HCT116 (cell line): ENCODE results near the gene NR6A1. TPM values are rescaled to one million over a fixed set of nuclear protein-coding genes. Genes with fewer than 3 reads are reported as not detected.

Experiments
- ATAC-seq: fragments of 200-7000 bp; cut with Tn5 transposase; 2 replicates; pipeline ENCODE4 v1.9.1; 2020; ENCODE audit warnings: mild to moderate bottlenecking, moderate library complexity
- BruUV-seq: library from RNA; stranded (reverse); fragments of 400-500 nt; replicated peaks from 2 replicates; lab custom pipeline; 2021; lab: Mats Ljungman, UMichigan
- CTCF ChIA-PET: fragments of 300-600 bp; sonication (Branson Sonifier 250); formaldehyde crosslinking; loops from one replicate; lab custom pipeline; 2021; ENCODE audit warnings: antibody characterized with exemption; lab: Charles Lee
- POLR2A ChIA-PET: fragments of 300-600, 350-600 bp; sonication (Branson Sonifier 250); formaldehyde crosslinking; loops from one replicate; lab custom pipeline; 2021; ENCODE audit warnings: antibody characterized with exemption; lab: Charles Lee
- RAD21 ChIA-PET, 2 experiments: fragments of 300-600 bp; sonication (Branson Sonifier 250); formaldehyde crosslinking; loops; one replicate each; lab custom pipeline; 2023; ENCODE audit warnings: low total read pairs in 2 of 2; ENCODE audit not compliant: uncharacterized antibody in 2 of 2, unreplicated experiment in 2 of 2, low non-redundant PET in 1 of 2; lab: Charles Lee
- DNase-seq: peaks from one replicate; pipeline ENCODE4 v3.0.0-alpha.2; 2010; ENCODE audit warnings: low read depth, low spot score
- H2AFZ ChIP-seq: fragments of 200-600 bp; shearing (Covaris generic), sonication (generic); 2 replicates; pipeline ENCODE4 v1.6.1; 2017; ENCODE audit warnings: low read depth, mixed run types, mixed read lengths, antibody characterized with exemption, low read length; ENCODE audit not compliant: poor library complexity, severe bottlenecking
- H3K27ac ChIP-seq: 2 replicates; pipeline ENCODE4 v1.5.1; 2012; ENCODE audit warnings: low read depth, low read length
- H3K27me3 ChIP-seq: fragments of 200-600 bp; sonication (generic); 2 replicates; pipeline ENCODE4 v1.6.1; 2016; ENCODE audit warnings: mixed run types, low read length, mixed read lengths; ENCODE audit not compliant: insufficient read depth
- H3K36me3 ChIP-seq, 2 experiments: fragments of 200-500 bp in 1 of 2; fragments of 200-600 bp in 1 of 2; sonication (Bioruptor generic) in 1 of 2; sonication (generic) in 1 of 2; 2 replicates each; pipeline versions ENCODE4 v1.5.1 to v1.6.1; 2014 to 2016; ENCODE audit warnings: low read length in 2 of 2, inconsistent platforms in 1 of 2, mixed read lengths in 1 of 2, mixed run types in 1 of 2; ENCODE audit not compliant: insufficient read depth in 2 of 2, control insufficient read depth in 1 of 2
- H3K4me1 ChIP-seq, 2 experiments: fragments of 200-600 bp in 1 of 2; sonication (generic) in 1 of 2; 2 replicates each; pipeline versions ENCODE4 v1.5.1 to v1.6.1; 2012 to 2017; ENCODE audit warnings: low read length in 2 of 2, inconsistent platforms in 1 of 2, mild to moderate bottlenecking in 1 of 2, mixed read lengths in 1 of 2, mixed run types in 1 of 2, moderate library complexity in 1 of 2; ENCODE audit not compliant: insufficient read depth in 2 of 2, control insufficient read depth in 1 of 2
- H3K4me2 ChIP-seq: fragments of 200-600 bp; sonication (generic); 2 replicates; pipeline ENCODE4 v1.6.1; 2017; ENCODE audit warnings: mixed run types, low read length, mixed read lengths
- H3K4me3 ChIP-seq, 2 experiments: fragments of 200-600 bp in 1 of 2; sonication (generic) in 1 of 2; replicated peaks in 1 of 2; 2 replicates each; pipeline ENCODE4 v1.5.1; 2011 to 2016; ENCODE audit warnings: low read length in 2 of 2, control low read depth in 1 of 2, low read depth in 1 of 2, mild to moderate bottlenecking in 1 of 2, mixed read lengths in 1 of 2, mixed run types in 1 of 2
- H3K79me2 ChIP-seq: fragments of 200-600 bp; sonication (generic); 2 replicates; pipeline ENCODE4 v1.6.1; 2017; ENCODE audit warnings: mild to moderate bottlenecking, mixed run types, low read length, moderate library complexity, mixed read lengths; ENCODE audit not compliant: insufficient read depth
- H3K9ac ChIP-seq: fragments of 200-600 bp; sonication (generic); 2 replicates; pipeline ENCODE4 v1.6.1; 2016; ENCODE audit warnings: low read length, mixed read lengths
- H3K9me2 ChIP-seq: fragments of 200-600 bp; sonication (generic), shearing (Covaris generic); 2 replicates; pipeline ENCODE4 v1.6.1; 2017; ENCODE audit warnings: mixed run types, mild to moderate bottlenecking, moderate library complexity; ENCODE audit not compliant: insufficient read depth
- H3K9me3 ChIP-seq, 2 experiments: fragments of 200-500 bp in 1 of 2; fragments of 200-600 bp in 1 of 2; sonication (Bioruptor generic) in 1 of 2; sonication (generic) in 1 of 2; 2 replicates each; pipeline ENCODE4 v1.6.1; 2014 to 2017; ENCODE audit warnings: low read length in 2 of 2, mixed read lengths in 2 of 2, inconsistent platforms in 1 of 2, low read depth in 1 of 2, mild to moderate bottlenecking in 1 of 2, mixed run types in 1 of 2, moderate library complexity in 1 of 2; ENCODE audit not compliant: control insufficient read depth in 1 of 2, insufficient read depth in 1 of 2
- H4K20me1 ChIP-seq: fragments of 200-600 bp; sonication (generic), shearing (Covaris generic); 2 replicates; pipeline ENCODE4 v1.6.1; 2017; ENCODE audit warnings: mixed run types, mild to moderate bottlenecking, moderate library complexity; ENCODE audit not compliant: insufficient read depth
- CTCF ChIP-seq, 3 experiments: fragments of 200-600 bp in 1 of 3; sonication (generic) in 1 of 3; IDR thresholded peaks in 2 of 3; conservative IDR thresholded peaks in 1 of 3; 2 replicates each; pipeline ENCODE4 v1.5.1; 2012 to 2017; ENCODE audit warnings: low read depth in 2 of 3, low read length in 2 of 3, antibody characterized with exemption in 1 of 3, borderline replicate concordance in 1 of 3, control low read depth in 1 of 3, mild to moderate bottlenecking in 1 of 3, mixed read lengths in 1 of 3, mixed run types in 1 of 3, moderate library complexity in 1 of 3; ENCODE audit not compliant: insufficient read depth in 1 of 3
- EZH2 ChIP-seq: fragments of 200-600 bp; sonication (generic); IDR thresholded peaks from 2 replicates; pipeline ENCODE4 v1.6.1; 2017; ENCODE audit warnings: antibody characterized with exemption, mixed run types
- EZH2phosphoT487 ChIP-seq: fragments of 200-600 bp; IDR thresholded peaks from 2 replicates; pipeline ENCODE4 v1.6.1; 2018; ENCODE audit warnings: antibody characterized with exemption, borderline replicate concordance
- FOSL1 ChIP-seq: IDR thresholded peaks from 2 replicates; pipeline ENCODE4 v1.6.1; 2012; ENCODE audit warnings: low read depth
- JUND ChIP-seq: IDR thresholded peaks from 2 replicates; pipeline ENCODE4 v1.6.1; 2012
- RAD21 ChIP-seq: IDR thresholded peaks from 2 replicates; pipeline ENCODE4 v1.6.1; 2012; ENCODE audit warnings: low read depth, mild to moderate bottlenecking
- YY1 ChIP-seq: IDR thresholded peaks from 2 replicates; pipeline ENCODE4 v1.6.1; 2011; ENCODE audit warnings: low read length, low read depth, moderate library complexity, mild to moderate bottlenecking; ENCODE audit not compliant: insufficient replicate concordance; ENCODE audit errors: extremely low read depth
- intact Hi-C: fragments of 100-400 bp; cut with micrococcal nuclease; formaldehyde crosslinking; loops from 2 replicates; pipeline ENCODE4 v1.10.0; 2022
- total RNA-seq: library from RNA; stranded (reverse); gene quantifications from one replicate; pipeline ENCODE4 v1.2.1, GENCODE V29; 2021; ENCODE audit not compliant: unreplicated experiment

NR6A1 gene
- total RNA-seq, 1 experiment from 2014 or later = 9.9 TPM

DNA sequence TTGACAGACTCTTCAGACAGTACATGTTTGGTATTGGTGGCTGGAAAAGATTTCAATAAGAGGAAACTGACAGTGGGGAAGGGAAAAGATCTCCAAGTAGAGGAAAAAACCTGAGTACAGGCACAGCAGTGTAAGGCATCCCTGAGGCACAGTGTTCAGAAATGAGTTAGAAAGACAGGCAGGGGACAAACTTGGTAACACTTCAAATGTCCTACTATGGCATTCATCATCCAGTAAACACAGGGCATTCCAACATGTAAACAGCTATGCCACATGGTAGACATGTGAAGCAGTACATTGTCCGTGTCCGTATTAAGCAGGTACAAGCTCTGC lies 218.9 kb downstream of the NR6A1 start:
- peak overlapping the region; percentile 41 for H3K4me2 ChIP-seq
- ChIA-PET RAD21 (interaction anchor here (1.1 to 2.0 kb wide), 10 partner anchors 15 to 220 kb away, joined by 3 to 10 read pairs (median 6); no protein-coding TSS in a partner anchor), CTCF (interaction anchor here (0.7 to 3.2 kb wide), 13 partner anchors 9 to 304 kb away, joined by 3 to 42 read pairs (median 4); partner anchors contain the start of gene WDR38), POLR2A (no interaction called here)
- no peak overlapping the region for H3K4me3 ChIP-seq
- no peaks in the 10 kb centered on the region for H3K36me3 ChIP-seq
- no peak for DNase-seq
- H3K27me3 ChIP-seq = no peaks in the 10 kb centered on the region
- H2AFZ ChIP-seq = no peak overlapping the region
- H3K79me2 ChIP-seq = no peaks in the 10 kb centered on the region
- no peaks in the 10 kb centered on the region for H3K9me2 ChIP-seq
- no peak overlapping the region for H3K9ac ChIP-seq
- no TSS peak for BruUV-seq
- H3K4me1 ChIP-seq = peaks cover 2 to 24% of the 10 kb centered on the region in 2 experiments; a peak in 3 of 4 replicates
- H3K27ac ChIP-seq = no peak overlapping the region
- H3K9me3 ChIP-seq = no peaks in the 10 kb centered on the region
- 0 out of 2 replicates have a peak, but pooled peaks have one; percentile 2 for TF ChIP-seq JUND
- TF ChIP-seq EZH2phosphoT487 = no peak
- ATAC-seq = peak; percentile 37
- no peaks in the 10 kb centered on the region for H4K20me1 ChIP-seq
- intact Hi-C loops = loop anchor here (5.0 kb wide), 1 partner anchor 215 kb away; no protein-coding TSS in a partner anchor

DNA sequence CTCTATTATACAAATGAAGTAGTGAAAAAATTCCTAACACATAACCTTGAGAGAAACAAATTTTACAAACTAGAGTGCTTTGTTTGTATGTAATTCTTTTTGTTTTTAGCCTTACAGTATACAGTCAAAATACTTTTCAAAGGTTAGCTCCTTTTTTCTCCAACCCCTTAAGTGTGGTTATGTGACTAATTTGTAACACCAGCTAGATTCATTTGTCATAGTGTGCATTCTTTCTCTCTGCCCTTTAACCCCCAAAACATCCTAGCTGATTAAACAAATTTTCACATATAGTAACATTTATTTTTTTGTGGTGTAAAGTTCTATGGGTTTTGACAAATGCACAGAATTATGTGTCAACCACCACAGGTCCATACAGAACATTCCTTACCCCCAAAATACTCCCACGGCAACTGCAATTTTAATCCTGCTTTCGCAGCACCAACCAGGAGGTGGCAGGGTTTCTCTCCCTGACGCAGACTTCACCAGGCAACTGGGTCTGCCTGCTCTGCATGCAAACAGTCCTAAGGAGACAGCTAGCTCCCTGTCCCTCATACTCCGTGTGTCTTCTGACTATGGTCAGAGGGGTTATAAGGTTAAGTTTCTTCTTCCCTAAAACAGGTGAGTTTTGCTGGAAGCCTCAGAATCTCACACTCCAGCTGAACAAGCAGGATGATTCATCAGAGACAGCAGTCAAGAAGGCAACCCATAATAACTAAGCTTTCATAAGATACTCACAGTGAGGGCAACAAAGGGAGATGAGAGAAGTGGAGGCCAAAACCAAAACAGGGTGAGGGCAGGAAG lies 219.4 kb downstream of the NR6A1 start:
- Histone ChIP-seq H3K27me3 (no peaks in the 10 kb centered on the region), H3K27ac (no peak overlapping the region), H3K36me3 (no peaks in the 10 kb centered on the region), H4K20me1 (no peaks in the 10 kb centered on the region), H3K4me2 (peak overlapping the region; percentile 41), H3K79me2 (no peaks in the 10 kb centered on the region), H2AFZ (no peak overlapping the region), H3K9ac (no peak overlapping the region), H3K4me1 (peaks cover 2 to 24% of the 10 kb centered on the region in 2 experiments; a peak in 3 of 4 replicates), H3K9me2 (no peaks in the 10 kb centered on the region), H3K9me3 (no peaks in the 10 kb centered on the region), H3K4me3 (no peak overlapping the region)
- ChIA-PET RAD21 (interaction anchor here (1.1 to 2.0 kb wide), 10 partner anchors 15 to 221 kb away, joined by 3 to 10 read pairs (median 6); no protein-coding TSS in a partner anchor), CTCF (interaction anchor here (0.7 to 3.2 kb wide), 12 partner anchors 10 to 304 kb away, joined by 3 to 42 read pairs (median 6); partner anchors contain the start of gene WDR38), POLR2A (no interaction called here)
- BruUV-seq = no TSS peak
- DNase-seq = peak; percentile 46
- peak; percentile 17 for TF ChIP-seq YY1
- no peak for TF ChIP-seq EZH2
- TF ChIP-seq CTCF (IDR thresholded peaks at IDR 0.05 in 2 of 3, conservative IDR thresholded peaks at IDR 0.05 in 1 of 3; ENCODE audit: borderline replicate concordance in 1 of 3, insufficient read depth in 1 of 3, low read depth in 2 of 3, low read length in 2 of 3) = peak; percentile 80 to 93 (median 87)
- peak; percentile 92 for TF ChIP-seq RAD21
- peak; percentile 23; the same call in 1 of the 2 replicates for TF ChIP-seq JUND
- TF ChIP-seq FOSL1 = 0 out of 2 replicates have a peak, but pooled peaks have one; percentile 12
- intact Hi-C loops = loop anchor here (1.0 to 5.0 kb wide), 4 partner anchors 66 to 216 kb away; no protein-coding TSS in a partner anchor
- ATAC-seq = peak; percentile 94
